HG02840 (cell line): ENCODE data around the gene MYO1D.

ENCODE experiments used
- ATAC-seq: cut with Tn5 transposase; IDR thresholded peaks from one replicate; pipeline ENCODE4 v1.9.1; 2021; ENCODE audit warnings: mild to moderate bottlenecking, moderate library complexity, moderate number of reproducible peaks; ENCODE audit not compliant: unreplicated experiment, low FRiP score

MYO1D gene

GRCh38 chr17:32520737-32521404 is 356.1 kb downstream of the MYO1D start:
- no peak for ATAC-seq

DNA sequence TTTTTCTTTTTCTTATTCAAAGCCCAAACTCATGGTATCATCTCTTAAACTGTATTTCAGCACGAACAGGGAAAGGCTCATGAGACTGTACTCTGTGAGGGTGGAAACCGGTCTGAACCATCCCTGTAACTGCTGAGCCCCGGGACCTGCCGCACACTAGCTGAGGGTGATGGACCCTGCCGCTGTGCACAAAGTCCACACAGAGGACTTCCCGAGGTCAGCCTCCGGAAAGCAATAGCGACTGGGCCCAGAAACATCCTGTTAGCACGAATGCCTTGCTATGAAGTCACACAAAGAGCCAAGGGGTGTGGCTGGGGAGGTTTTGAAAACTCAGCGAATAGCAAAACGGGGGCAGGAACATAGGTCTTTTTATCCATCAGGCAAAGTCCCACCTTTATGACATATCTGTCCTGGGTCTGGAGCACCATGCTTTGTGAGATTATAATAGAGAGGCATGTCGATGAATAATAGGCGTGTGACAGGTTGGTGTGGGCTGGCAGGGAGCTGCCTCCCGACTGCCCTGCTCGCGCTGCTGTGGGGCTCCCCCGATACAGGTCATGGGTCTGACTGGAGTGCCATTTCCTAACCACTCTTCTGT is 356.7 kb downstream of the MYO1D start:
- ATAC-seq = no peak

DNA sequence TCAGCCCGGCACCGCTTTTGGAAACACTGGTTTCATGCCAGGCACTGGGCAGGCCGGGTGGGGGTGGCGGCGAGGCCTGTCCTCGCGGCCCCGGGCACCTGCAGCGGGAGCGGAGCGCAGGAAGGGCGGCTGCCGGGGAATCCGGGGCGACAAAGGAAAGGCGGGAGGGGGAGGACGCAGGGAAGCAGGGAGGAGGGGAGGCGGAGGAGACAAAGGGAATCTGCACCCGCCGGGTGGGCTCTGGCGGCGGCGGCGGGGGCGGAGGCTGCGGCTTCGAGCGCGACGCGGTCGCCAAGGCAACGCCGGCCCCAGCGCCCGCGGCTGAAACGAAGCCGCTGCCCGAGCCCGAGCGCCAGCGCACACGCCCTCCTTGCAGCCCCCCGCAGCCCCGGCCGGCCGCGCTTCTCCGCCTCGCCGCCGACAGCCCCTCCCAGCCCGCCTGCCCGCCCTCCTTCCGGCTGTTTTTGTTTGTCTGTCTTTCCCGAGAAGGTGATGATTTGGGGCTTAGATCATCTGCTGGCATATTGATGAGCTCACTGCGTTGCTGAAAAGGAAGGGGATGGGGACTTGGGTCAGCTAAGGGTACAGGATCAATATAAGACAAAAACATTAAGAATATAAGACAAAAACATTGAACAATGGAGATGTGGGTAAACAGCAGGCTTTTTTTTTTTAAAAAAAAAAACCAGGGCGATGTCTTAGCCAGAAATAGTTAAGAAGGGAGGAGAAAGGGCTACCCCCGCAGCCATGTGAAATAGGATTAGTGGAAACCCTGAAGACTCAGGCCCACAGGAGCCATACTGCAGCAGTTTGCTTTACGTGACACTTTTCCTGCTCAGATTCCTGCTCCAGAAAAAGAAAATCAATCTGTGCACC is 357.5 kb downstream of the MYO1D start:
- ATAC-seq = no peak

GRCh38 chr17:32518646-32519227 is 358.2 kb downstream of the MYO1D start:
- no peak for ATAC-seq

DNA sequence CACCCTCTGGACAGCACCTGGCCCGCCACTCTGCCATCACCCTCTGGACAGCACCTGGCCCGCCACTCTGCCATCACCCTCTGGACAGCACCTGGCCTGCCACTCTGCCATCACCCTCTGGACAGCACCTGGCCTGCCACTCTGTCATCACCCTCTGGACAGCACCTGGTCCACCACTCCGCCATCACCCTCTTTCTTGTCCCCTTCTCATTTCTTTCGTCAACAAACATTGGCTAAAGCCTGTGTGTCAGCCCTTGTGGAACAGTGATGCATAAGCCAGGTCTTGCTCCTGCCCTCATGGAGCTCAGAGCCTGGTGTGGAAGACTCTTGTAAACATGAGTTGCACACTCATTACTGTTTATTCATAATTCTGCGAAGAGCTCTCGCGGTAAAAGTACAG is 358.9 kb downstream of the MYO1D start:
- ATAC-seq = no peak

DNA sequence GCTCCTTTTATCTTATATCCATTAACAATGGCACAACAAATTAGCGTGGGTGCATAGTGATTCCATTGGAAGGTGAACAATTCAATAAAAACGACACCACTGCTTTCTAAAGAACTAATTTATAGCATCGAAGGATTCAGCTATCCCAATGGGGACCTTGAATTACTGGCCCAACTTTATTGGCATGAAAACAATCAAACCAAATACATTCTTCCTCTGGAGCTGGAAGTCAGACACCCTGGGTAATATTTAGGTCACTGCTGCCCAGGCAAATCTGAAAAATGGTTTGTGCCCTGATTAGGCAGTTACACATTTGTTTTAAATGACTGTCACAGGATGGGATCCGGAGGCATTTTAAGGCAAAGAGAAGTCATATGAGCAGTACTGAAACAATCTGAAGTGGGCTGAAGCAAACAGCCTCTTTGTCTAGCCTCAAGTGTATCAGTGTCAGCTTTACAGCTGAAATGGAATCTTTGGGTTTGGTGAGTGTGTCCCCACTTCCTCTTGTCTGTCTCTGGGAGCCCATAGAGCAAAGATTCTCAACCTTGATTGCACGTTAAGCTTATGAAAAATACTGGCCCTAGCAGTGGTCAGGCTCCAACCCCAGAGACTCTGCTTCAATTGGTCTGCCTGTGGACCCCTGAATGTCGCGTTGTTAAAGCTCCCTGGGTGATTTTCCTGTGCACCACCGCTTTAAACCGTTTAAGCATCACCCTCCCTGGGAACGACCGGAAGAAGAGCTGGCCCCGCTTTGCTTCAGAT is 359.8 kb downstream of the MYO1D start:
- no peak for ATAC-seq

GRCh38 chr17:32516450-32516849 is 360.5 kb downstream of the MYO1D start:
- ATAC-seq = no peak

DNA sequence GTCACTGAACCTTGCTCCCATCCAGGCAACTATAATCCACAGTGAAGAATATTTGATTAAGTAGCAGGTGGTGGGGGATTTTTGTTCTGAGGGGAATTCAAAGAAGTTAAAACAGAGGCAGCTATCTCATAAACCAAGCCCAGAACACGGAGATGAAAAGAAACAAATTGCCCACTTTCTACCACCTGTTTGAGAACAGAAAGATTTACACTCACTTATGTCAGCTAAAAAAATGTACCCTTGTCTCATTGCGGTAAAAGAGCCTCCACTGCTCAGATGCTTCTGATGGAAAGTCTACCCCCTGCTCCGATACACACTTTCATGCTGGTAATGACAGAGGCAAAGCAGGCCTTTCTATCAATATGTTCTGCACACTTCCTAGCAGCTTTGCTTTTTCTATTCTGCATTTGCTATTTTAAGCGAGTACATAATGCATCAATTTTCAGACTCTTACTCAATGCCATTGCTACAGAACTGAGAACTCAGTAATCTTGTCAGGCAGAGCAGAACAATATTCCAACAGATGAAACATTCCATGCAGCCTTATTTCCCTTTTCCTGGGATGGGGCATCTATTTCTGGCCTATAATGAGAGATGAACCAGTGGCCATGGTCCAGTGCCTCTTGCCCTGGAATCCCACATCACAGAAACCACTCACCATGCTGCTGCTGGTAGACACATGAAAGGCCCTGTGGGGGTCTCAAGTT is 361.1 kb downstream of the MYO1D start:
- no peak for ATAC-seq

DNA sequence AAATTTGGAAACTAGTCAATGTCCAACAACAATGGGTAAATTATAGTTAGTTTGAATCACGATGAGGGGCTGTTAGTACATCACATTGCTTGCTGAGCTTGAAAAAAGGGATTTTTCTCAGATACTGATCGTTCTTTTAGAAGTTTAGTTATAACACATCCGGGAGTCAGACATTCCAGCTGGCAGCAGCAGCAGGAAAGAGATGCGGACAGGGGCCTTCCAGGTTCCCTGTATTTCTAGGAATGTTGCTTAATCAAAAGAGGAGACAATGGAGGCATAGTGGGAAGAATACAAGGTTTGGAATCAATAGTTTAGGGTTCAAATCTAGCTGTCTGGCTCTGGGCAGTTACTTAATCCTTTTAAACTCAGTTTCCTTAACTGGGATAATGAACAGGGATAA is 362.3 kb downstream of the MYO1D start:
- ATAC-seq = no peak

DNA sequence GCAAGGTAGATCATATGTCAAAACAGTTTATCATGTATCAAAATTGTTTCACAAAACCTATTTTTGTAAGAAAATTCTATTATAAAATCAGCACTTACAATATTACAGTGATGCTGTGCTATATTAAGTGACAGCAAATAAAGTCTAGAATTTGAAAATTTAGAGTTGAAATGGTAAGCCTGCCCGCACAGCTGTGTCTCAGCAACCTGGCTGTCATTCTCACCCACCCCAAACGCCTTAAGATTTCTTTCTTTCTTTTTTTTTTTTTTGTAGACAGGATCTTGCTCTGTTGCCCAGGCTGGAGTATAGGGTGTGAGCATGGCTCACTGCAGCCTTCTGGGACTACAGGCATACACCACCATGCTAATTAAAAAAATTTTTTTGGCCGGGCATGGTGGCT is 363.3 kb downstream of the MYO1D start:
- no peak for ATAC-seq

DNA sequence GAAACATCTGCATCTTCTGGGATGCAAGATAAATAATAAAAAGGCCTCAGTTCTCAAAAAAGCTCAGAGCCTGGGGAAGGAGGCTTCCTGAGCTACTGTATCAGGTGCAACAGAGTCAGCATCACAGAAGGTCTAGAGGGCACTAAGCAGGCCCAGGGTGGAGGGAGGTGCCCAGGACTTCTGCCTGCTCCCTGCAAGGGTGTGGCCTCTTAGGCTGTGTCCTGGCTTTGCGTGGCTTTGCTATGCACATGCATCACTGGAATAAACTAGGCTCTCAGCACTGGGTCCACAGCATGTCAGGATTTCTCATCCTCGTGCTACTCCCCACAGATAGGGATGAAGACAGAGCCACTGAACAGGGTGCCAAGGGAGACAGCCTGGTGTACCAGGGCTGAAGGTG is 364.6 kb downstream of the MYO1D start:
- ATAC-seq = no peak

DNA sequence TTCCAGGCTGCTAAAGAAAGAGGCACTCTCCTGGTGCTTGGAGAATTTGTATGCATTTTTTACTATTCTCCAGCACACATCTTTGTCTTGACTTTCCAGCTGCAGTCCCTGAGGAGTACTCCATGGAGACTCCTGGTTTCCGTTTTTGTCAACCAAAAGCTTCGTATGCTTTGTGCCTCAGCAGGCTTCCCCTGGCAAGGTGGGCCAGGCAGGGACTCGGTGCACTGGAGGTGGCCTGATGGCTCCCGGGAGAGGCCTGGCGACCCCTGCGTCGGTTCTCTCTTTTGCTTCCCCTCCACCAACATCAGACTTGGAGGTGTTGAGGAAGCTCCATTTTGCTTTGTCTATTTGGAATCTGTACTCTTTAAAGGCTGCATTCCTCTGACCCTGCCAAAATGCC is 366.5 kb downstream of the MYO1D start:
- ATAC-seq = no peak

DNA sequence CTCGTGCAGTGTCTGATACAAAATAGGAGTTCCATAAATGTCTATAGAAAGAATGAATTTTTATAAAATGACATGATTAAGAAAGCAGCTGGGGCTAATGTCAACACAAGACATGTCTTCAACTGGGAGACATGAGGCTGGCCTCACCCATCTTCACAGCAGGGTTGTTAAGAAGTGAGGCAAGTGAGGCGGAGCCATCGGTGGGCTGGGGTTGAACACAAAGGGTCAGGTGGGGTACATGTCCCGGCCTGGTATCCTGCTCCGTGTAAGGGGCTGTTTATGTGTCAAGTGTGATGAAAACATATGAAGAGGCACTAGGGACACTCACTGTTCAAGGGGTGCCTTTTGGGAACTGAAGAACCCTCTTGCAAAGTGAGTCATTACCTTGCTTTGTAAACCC is 368.0 kb downstream of the MYO1D start:
- no peak for ATAC-seq

- ATAC-seq = no peak
These were observed 372.5 kb downstream of the MYO1D start for GRCh38 chr17:32504166-32504990.

DNA sequence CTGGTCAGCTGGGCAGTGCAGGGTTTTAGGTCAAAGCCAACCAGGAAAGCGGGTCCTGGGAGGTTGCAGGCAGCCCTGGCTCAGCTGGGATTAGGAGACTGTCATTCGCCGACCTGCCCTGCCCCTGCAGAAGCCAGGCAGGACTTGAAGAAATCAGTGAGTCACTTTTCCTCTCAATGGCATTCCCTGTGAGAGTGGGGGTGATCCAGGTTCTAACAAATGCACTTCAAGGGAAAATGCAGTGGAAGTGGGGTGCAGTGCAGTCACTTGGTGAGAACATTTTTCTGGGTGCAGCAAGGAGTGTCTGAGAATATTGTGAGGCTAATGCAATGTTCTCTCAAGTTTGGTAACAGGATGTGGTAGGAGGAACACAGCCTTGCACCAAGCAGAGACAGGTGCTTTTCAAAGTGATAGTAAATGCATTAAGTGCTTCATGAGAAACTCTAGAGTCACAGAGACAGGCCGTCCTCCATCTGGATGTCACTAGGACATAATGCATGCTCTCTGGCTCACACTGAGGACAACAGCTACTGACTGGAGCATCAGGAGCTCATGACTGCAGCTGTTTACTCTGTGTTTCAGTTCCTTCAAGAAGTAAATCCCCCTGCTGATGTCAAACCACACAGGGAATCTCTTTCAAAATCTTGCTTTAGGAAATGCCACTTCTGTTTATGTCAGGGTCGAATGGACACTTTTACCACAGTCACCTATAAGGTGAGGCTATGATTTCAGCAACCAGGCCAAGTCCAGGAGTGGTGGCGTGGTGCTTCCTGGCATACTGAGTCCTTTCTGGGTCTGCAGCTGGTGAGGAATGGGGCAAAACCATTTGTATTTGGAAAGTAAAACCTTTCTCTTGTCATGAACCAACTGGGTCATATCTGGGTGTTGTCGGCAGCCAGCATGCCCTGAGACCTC is 373.4 kb downstream of the MYO1D start:
- peak; percentile 82 for ATAC-seq

DNA sequence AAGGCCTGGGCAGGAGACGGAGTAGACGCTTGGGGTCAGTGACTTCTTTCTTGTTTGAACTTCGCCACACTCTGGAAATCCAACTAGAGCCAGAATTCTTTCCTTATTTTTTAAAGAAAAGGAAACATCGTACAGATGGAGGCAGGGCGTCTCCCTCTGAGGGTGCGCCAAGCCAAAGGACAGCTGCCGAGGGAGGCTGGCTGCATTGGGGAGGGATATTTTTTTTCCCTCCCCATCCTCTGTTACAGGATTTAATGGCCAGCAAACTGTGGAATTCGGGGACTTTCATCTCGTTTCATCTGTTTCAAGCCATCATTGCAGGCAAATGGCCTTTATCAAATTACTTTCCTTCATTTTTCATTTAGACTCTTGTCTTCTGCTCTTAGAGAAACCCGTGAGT is 374.2 kb downstream of the MYO1D start:
- ATAC-seq = no peak

- ATAC-seq = no peak
These were observed 374.9 kb downstream of the MYO1D start for GRCh38 chr17:32502013-32502412.

GRCh38 chr17:32498391-32498790 is 378.5 kb downstream of the MYO1D start:
- no peak for ATAC-seq
